SK-N-SH (cell line): ENCODE measurements around the gene TCEA2.

ENCODE experiments used
- CTCF ChIP-seq: fragments of 200-600 bp; sonication (generic); IDR thresholded peaks from 2 replicates; pipeline ENCODE4 v1.6.1; 2017; ENCODE audit warnings: antibody characterized with exemption, mild to moderate bottlenecking, moderate library complexity
- EZH2phosphoT487 ChIP-seq: fragments of 200-600 bp; sonication (generic); IDR thresholded peaks from 2 replicates; pipeline ENCODE4 v1.6.1; 2017; ENCODE audit warnings: low read depth, mixed run types, mild to moderate bottlenecking, antibody characterized with exemption, moderate library complexity, borderline replicate concordance
- NFIC ChIP-seq: IDR thresholded peaks from 2 replicates; pipeline ENCODE4 v1.4.0; 2012; ENCODE audit warnings: borderline replicate concordance
- POLR2AphosphoS5 ChIP-seq: IDR thresholded peaks from 2 replicates; pipeline ENCODE4 v1.6.1; 2012; ENCODE audit warnings: low read depth, low read length
- TAF1 ChIP-seq: IDR thresholded peaks from 2 replicates; pipeline ENCODE4 v1.6.1; 2012; ENCODE audit warnings: low read depth, mild to moderate bottlenecking, low read length, moderate library complexity, borderline replicate concordance
- ZBTB33 ChIP-seq: IDR thresholded peaks from 2 replicates; pipeline ENCODE4 v1.4.0; 2012; ENCODE audit warnings: low read depth, borderline replicate concordance

- TF ChIP-seq TAF1, result no peak
- no peak for TF ChIP-seq CTCF
- TF ChIP-seq EZH2phosphoT487, result no peak
- no peak for TF ChIP-seq POLR2AphosphoS5
- TF ChIP-seq NFIC, result no peak
- TF ChIP-seq ZBTB33, result no peak
These were observed 49.9 kb downstream of the TCEA2 start for GRCh38 chr20:64112691-64113443.
